ENCODE results near the gene CRYBB3. TPM values are rescaled to one million over a fixed set of nuclear protein-coding genes. Genes with fewer than 3 reads are reported as not detected.

The CRYBB3 gene
- not detected for total RNA-seq
- polyA plus RNA-seq = under 1 TPM in 2 of 3 donors, not detected in 1; 0.16 to 0.80 TPM
- long read RNA-seq, donor 1 = 0 reads
- long read RNA-seq, donor 2 = 0 reads

DNA sequence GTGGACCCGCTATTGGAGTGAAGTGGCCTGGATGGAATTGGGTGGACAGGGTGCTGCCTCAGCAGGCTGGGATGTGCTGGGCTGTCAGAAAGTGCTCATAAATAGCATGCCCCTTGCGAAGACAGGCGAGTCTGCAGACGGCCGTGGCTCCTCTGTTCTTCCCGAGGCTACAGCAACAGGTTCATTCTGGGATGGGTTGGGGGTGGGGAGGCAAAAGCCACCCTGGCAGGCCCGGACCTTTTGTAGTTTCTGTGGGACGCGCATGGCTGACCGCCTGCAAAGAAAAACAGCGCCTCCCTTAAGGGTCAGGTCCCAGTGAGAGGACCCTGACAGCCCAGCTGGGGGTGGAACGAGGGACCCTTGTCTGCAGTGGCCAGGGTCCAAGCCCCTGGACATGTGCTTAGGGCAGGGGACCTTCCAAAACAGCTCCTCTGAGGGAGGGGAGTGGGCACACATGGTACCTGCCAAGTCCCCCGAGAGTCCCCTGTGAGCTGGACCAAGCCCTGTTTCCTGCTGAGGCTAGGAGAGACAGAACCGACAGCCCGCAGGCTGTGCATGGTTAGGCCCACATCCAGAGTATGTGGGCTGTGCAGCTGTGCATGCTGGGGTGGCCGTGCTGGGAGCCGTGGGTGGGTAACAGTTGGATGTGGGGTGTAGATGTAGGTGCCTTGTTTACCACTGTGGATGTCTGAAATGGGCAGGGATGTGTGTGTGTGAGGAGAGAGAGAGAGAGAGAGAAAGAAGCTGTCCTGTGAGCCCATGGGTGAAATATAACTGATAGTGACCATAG lies at the start of gene CRYBB3:
Gene CRYBB3 (plus strand): TSS at position 128 of the 790 bp plus-strand sequence. CDS start 1,539 bp downstream, outside the sequence.
- H3K27ac ChIP-seq = no peak within 1 kb of the TSS
- TF ChIP-seq, protein P1, sequence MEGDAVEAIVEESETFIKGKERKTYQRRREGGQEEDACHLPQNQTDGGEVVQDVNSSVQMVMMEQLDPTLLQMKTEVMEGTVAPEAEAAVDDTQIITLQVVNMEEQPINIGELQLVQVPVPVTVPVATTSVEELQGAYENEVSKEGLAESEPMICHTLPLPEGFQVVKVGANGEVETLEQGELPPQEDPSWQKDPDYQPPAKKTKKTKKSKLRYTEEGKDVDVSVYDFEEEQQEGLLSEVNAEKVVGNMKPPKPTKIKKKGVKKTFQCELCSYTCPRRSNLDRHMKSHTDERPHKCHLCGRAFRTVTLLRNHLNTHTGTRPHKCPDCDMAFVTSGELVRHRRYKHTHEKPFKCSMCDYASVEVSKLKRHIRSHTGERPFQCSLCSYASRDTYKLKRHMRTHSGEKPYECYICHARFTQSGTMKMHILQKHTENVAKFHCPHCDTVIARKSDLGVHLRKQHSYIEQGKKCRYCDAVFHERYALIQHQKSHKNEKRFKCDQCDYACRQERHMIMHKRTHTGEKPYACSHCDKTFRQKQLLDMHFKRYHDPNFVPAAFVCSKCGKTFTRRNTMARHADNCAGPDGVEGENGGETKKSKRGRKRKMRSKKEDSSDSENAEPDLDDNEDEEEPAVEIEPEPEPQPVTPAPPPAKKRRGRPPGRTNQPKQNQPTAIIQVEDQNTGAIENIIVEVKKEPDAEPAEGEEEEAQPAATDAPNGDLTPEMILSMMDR (IDR thresholded peaks at IDR 0.05 in 8 of 11, conservative IDR thresholded peaks at IDR 0.05 in 3 of 11) = no peak
- TF ChIP-seq POLR2A (IDR thresholded peaks at IDR 0.05) = no peak
- no peak for TF ChIP-seq POLR2AphosphoS5 (IDR thresholded peaks at IDR 0.05)
- WGBS, 5 donors = 78 to 84% (median 83%) methylated on average over 13 to 17 of the region's 17 CpGs
- peaks cover 0 to 6% (median 0%) of the 10 kb centered on the region in 7 donors for H3K27me3 ChIP-seq (replicated peaks in 1 of 7)
- intact Hi-C loops (cut with DNase I; ENCODE audit: low total_unique reads) = loop anchor here (10.0 kb wide), 1 partner anchor 55 kb away; no protein-coding TSS in a partner anchor
- no peaks in the 10 kb centered on the region for H3K4me1 ChIP-seq
- H3K9me3 ChIP-seq = no peaks in the 10 kb centered on the region
- no peak for DNase-seq
- peaks cover 0 to 25% (median 0%) of the 10 kb centered on the region in 6 donors for H3K36me3 ChIP-seq
- no peak within 1 kb of the TSS for H3K4me3 ChIP-seq

DNA sequence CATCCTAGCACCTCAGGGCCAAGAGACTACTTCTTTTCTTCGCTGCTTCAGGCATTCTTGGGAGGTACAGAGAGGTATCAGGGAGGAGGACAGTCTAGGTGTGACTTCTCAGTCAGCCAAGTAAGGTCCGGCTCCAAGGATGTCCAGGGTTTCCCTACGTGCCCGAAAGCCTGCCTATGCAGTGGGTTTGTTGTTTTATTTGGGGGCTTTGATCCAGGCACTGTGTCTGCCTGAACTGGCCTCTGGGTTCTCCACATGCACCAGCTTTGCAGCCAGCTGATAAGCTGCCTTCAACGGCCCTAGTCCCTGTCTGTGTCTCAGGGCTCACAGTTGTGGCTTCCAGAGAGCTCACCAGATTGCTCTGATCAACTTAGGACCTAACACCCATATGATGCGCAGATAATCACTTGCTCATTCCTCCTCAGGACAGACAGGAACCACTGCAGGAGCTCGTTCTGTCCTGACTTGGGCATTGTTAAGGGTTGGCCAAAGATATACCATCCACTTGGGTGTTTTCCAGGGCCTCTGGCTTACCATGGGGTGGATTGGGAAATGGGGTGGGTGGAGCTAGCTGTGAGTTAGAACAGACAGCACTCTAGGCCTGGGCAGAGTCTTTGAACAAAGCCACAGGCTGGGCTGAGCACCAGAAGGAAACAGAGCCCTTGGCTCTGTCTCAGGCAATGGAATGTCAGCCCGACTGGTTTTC lies 45.5 kb upstream of the CRYBB3 start:
- Histone ChIP-seq H3K36me3 (no peaks in the 10 kb centered on the region), H3K9me3 (no peaks in the 10 kb centered on the region), H3K27ac (no peak overlapping the region), H3K4me1 (no peaks in the 10 kb centered on the region), H3K27me3 (replicated peaks in 1 of 7) (no peaks in the 10 kb centered on the region), H3K4me3 (no peak overlapping the region)
- WGBS, 5 donors = 75 to 89% (median 81%) methylated on average over 4 to 8 of the region's 8 CpGs
- intact Hi-C loops (cut with DNase I; ENCODE audit: low total_unique reads) = no loop called here
- no peak for TF ChIP-seq POLR2AphosphoS5 (IDR thresholded peaks at IDR 0.05)
- TF ChIP-seq POLR2A (IDR thresholded peaks at IDR 0.05) = no peak
- TF ChIP-seq, protein P1 (IDR thresholded peaks at IDR 0.05 in 8 of 11, conservative IDR thresholded peaks at IDR 0.05 in 3 of 11) = no peak
- no peak for DNase-seq

DNA sequence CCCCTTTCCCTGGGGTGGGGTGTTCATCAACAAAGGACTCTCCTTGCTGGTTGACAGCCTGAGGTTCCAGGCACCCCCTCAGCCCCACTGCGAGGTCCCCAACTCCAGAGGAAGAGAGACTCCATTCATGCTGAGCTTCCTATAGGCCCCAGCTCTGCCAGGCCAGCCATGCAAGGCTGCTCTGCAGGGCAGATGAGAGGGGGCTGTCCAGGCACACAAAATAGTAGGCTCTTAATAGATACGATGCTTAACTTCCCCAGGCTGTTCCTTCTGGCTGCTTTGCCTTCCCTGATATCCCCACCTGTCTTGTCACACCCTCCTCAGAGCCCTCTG lies 45.0 kb upstream of the CRYBB3 start:
- H3K36me3 ChIP-seq = no peaks in the 10 kb centered on the region
- H3K4me1 ChIP-seq = no peaks in the 10 kb centered on the region
- H3K27ac ChIP-seq = no peak overlapping the region
- H3K27me3 ChIP-seq (replicated peaks in 1 of 7) = no peaks in the 10 kb centered on the region
- 63 to 100% (median 83%) methylated on average over 2 of the region's 2 CpGs for WGBS, 5 donors
- TF ChIP-seq POLR2AphosphoS5 (IDR thresholded peaks at IDR 0.05) = no peak
- TF ChIP-seq POLR2A (IDR thresholded peaks at IDR 0.05) = no peak
- TF ChIP-seq, protein P1 (IDR thresholded peaks at IDR 0.05 in 8 of 11, conservative IDR thresholded peaks at IDR 0.05 in 3 of 11) = no peak
- H3K4me3 ChIP-seq = no peak overlapping the region
- H3K9me3 ChIP-seq = no peaks in the 10 kb centered on the region
- no peak for DNase-seq
- intact Hi-C loops (cut with DNase I; ENCODE audit: low total_unique reads) = no loop called here

DNA sequence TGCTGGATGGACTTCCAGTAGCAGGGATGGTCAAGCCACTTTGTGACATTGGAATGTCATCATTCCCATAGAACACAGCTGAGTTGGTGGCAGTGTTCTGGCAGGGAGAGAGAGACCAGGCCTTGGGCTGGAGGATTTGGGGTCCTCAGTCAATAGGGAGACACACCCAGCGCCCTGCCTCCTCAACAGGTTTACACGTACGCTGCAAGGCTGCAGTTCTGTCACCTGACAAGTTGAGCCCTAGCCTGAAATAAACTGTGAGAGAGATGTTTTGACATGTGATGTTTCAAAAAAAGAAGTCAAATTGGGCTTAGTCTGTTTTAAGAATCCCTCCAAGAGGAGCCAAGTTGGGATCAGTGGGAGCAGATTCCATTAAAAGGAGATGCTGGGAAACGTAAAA lies 42.9 kb upstream of the CRYBB3 start:
- H3K36me3 ChIP-seq = no peaks in the 10 kb centered on the region
- intact Hi-C loops (cut with DNase I; ENCODE audit: low total_unique reads) = no loop called here

More for the DNA sequence above, 42.9 kb upstream of the CRYBB3 start:
- Histone ChIP-seq H3K27me3 (replicated peaks in 1 of 7) (no peaks in the 10 kb centered on the region), H3K4me1 (no peaks in the 10 kb centered on the region), H3K9me3 (no peaks in the 10 kb centered on the region), H3K4me3 (no peak overlapping the region), H3K27ac (no peak overlapping the region)
- WGBS, 5 donors = 87 to 93% (median 92%) methylated on average over 4 of the region's 4 CpGs
- DNase-seq = no peak
- TF ChIP-seq POLR2A (IDR thresholded peaks at IDR 0.05) = no peak
- TF ChIP-seq, protein P1 (IDR thresholded peaks at IDR 0.05 in 8 of 11, conservative IDR thresholded peaks at IDR 0.05 in 3 of 11) = no peak
- no peak for TF ChIP-seq POLR2AphosphoS5 (IDR thresholded peaks at IDR 0.05)

Data from spleen (tissue), 13 donors.